T-helper 17 cell (primary cell): ENCODE results near the gene WRAP53. TPM values are rescaled to one million over a fixed set of nuclear protein-coding genes. Genes with fewer than 3 reads are reported as not detected.

Experiments used
- ATAC-seq: fragments of 150-1000 bp; cut with Tn5 transposase; 2 replicates; pipeline ENCODE4 v1.10.0; 2021; ENCODE audit warnings: mild to moderate bottlenecking, moderate library complexity
- DNase-seq, 3 donors: peaks; one replicate each; pipeline versions ENCODE4 v3.0.0 to v3.0.0-alpha.2; 2020 to 2021
- H3K9me3 ChIP-seq: one replicate; pipeline ENCODE4 v1.7.0; 2013; ENCODE audit warnings: low read length, mild to moderate bottlenecking; ENCODE audit not compliant: control insufficient read depth, poor library complexity, severe bottlenecking
- H3K27ac Mint-ChIP-seq: one replicate; pipeline ENCODE4 v1.8.0; 2022; ENCODE audit warnings: mild to moderate bottlenecking, moderate library complexity, mixed read lengths
- H3K27me3 Mint-ChIP-seq: one replicate; pipeline ENCODE4 v1.8.0; 2022; ENCODE audit warnings: mixed read lengths
- H3K36me3 Mint-ChIP-seq: one replicate; pipeline ENCODE4 v1.8.0; 2022; ENCODE audit warnings: low read depth, mixed read lengths
- H3K4me1 Mint-ChIP-seq: one replicate; pipeline ENCODE4 v1.8.0; 2022; ENCODE audit warnings: mild to moderate bottlenecking, mixed read lengths
- H3K4me3 Mint-ChIP-seq: one replicate; pipeline ENCODE4 v1.8.0; 2022; ENCODE audit warnings: mild to moderate bottlenecking, moderate library complexity, mixed read lengths
- total RNA-seq, 4 donors: library from RNA in 2 of 4; stranded (reverse) in 2 of 4; gene quantifications; one replicate each; pipeline ENCODE4 v1.2.3 and lab custom pipeline; 2022 to 2026

WRAP53 gene
- total RNA-seq, 2 donors from 2014 or later = 6.6 TPM

GRCh38 chr17:7687072-7687907 lies 987 bp upstream of the WRAP53 start, which contains the start of gene TP53:
TSS of gene TP53 (minus strand) at chr17:7687490. CDS start at chr17:7676594, 10,896 bp downstream.
- H3K9me3 ChIP-seq = no peaks in the 10 kb centered on the region
- Mint-ChIP-seq H3K27ac (peak within 1 kb of the TSS; percentile 100), H3K4me3 (peak within 1 kb of the TSS; percentile 97), H3K36me3 (peaks cover 7% of the 10 kb centered on the region), H3K27me3 (no peaks in the 10 kb centered on the region), H3K4me1 (peaks cover 37% of the 10 kb centered on the region)
- ATAC-seq (peak; percentile 60), DNase-seq (peak; percentile 71 to 79 (median 76))

GRCh38 chr17:7688808-7689316 lies 585 bp downstream of the WRAP53 start:
- DNase-seq = no peak
- peaks cover 33% of the 10 kb centered on the region for H3K4me1 Mint-ChIP-seq

GRCh38 chr17:7695586-7695985 lies 7.3 kb downstream of the WRAP53 start:
- H3K9me3 ChIP-seq = no peaks in the 10 kb centered on the region
- H3K4me1 Mint-ChIP-seq = peaks cover 2% of the 10 kb centered on the region
- peaks cover 7% of the 10 kb centered on the region for H3K27me3 Mint-ChIP-seq
- ATAC-seq = no peak
- no peak overlapping the region for H3K4me3 Mint-ChIP-seq
- DNase-seq = no peak
- H3K36me3 Mint-ChIP-seq = peaks cover 22% of the 10 kb centered on the region
- H3K27ac Mint-ChIP-seq = no peak overlapping the region

More at GRCh38 chr17:7688808-7689316, 585 bp downstream of the WRAP53 start:
- H3K4me3 Mint-ChIP-seq = peak overlapping the region; percentile 97
- ATAC-seq = no peak
- H3K9me3 ChIP-seq = no peaks in the 10 kb centered on the region
- peaks cover 13% of the 10 kb centered on the region for H3K36me3 Mint-ChIP-seq
- H3K27ac Mint-ChIP-seq = peak overlapping the region; percentile 100
- H3K27me3 Mint-ChIP-seq = no peaks in the 10 kb centered on the region

- H3K36me3 Mint-ChIP-seq = peaks cover 28% of the 10 kb centered on the region
- ATAC-seq (no peak), DNase-seq (no peak)
- H3K4me3 Mint-ChIP-seq = no peak overlapping the region
- peaks cover 2% of the 10 kb centered on the region for H3K4me1 Mint-ChIP-seq
- no peak overlapping the region for H3K27ac Mint-ChIP-seq
- peaks cover 19% of the 10 kb centered on the region for H3K27me3 Mint-ChIP-seq
- H3K9me3 ChIP-seq = no peaks in the 10 kb centered on the region
Observed at GRCh38 chr17:7697828-7698588, 9.7 kb downstream of the WRAP53 start.

DNA sequence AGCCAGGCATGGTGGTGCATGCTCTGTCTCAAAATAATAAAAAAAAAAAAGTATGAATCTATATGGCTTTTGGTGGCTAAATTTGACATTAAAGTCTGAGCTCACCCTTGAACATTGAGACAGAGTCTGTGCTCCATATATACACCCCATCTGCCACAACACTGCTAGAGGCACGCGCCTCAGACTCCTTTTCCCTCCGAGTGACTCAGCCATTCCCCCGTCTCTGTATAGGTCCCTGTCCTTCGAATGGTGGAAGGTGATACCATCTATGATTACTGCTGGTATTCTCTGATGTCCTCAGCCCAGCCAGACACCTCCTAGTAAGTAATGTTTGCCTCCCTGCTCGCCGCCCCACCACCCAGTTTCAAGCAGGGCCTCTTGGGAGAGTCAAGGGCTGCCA lies 12.2 kb downstream of the WRAP53 start:
- H3K9me3 ChIP-seq = no peaks in the 10 kb centered on the region
- Mint-ChIP-seq H3K27ac (no peak overlapping the region), H3K4me1 (peaks cover 8% of the 10 kb centered on the region), H3K27me3 (peaks cover 35% of the 10 kb centered on the region), H3K4me3 (no peak overlapping the region), H3K36me3 (peaks cover 23% of the 10 kb centered on the region)
- ATAC-seq = no peak
- DNase-seq = no peak

- Mint-ChIP-seq H3K36me3 (peaks cover 18% of the 10 kb centered on the region), H3K4me3 (no peak overlapping the region), H3K27me3 (peaks cover 43% of the 10 kb centered on the region)
Observed at GRCh38 chr17:7701681-7702080, 13.4 kb downstream of the WRAP53 start.

GRCh38 chr17:7702776-7703175 lies 14.5 kb downstream of the WRAP53 start:
- Mint-ChIP-seq H3K36me3 (peaks cover 18% of the 10 kb centered on the region), H3K4me1 (peaks cover 15% of the 10 kb centered on the region), H3K27ac (no peak overlapping the region), H3K4me3 (no peak overlapping the region), H3K27me3 (peaks cover 54% of the 10 kb centered on the region)
- ATAC-seq (no peak), DNase-seq (no peak)
- no peaks in the 10 kb centered on the region for H3K9me3 ChIP-seq

More at GRCh38 chr17:7701681-7702080, 13.4 kb downstream of the WRAP53 start:
- ATAC-seq = no peak
- Mint-ChIP-seq H3K27ac (no peak overlapping the region), H3K4me1 (peaks cover 15% of the 10 kb centered on the region)
- no peaks in the 10 kb centered on the region for H3K9me3 ChIP-seq
- no peak for DNase-seq

GRCh38 chr17:7703584-7704479 lies 15.6 kb downstream of the WRAP53 start:
- Mint-ChIP-seq H3K4me1 (peaks cover 15% of the 10 kb centered on the region), H3K4me3 (peak overlapping the region; percentile 82), H3K27me3 (peaks cover 62% of the 10 kb centered on the region), H3K36me3 (peaks cover 18% of the 10 kb centered on the region), H3K27ac (no peak overlapping the region)
- DNase-seq (no peak), ATAC-seq (peak; percentile 52)
- no peaks in the 10 kb centered on the region for H3K9me3 ChIP-seq

DNA sequence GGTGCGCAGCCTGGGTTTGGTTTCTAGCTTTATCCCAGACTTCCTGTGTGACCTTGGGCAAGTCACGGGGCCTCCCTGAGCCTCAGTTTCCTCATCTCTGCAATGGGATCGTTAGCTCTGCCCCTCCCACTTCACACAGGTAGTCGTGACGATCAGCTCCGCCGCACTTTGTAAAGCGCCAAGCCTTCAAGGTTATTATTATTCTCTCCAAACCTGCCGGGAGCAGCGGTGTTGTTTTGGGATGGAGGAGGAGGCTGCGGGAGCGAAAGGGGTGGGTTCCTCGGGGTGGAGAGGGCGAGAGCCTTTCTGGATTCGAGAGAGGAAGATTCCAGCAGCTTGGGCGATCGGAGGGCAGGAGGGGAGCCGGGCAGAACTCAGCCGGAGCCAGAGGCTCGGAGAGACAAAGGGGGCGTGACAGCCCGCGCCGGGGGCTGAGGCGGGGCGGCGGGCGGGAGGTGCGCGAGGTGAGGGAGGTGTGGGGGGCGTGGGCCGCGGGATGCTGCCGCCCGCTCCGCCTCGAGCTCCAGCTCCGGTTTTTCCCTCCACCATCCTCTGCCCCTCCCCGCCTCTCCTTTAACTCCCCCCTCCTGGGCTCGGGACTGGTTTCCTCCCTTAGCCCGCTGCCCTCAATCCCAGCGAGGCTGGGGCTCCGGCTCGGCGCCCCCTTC lies 16.5 kb downstream of the WRAP53 start, which contains the start of gene EFNB3:
Gene EFNB3, plus strand, starts transcription at position 602 of the 668 bp plus-strand sequence. CDS start 397 bp downstream, outside the sequence.
- Mint-ChIP-seq H3K4me1 (peaks cover 15% of the 10 kb centered on the region), H3K36me3 (peaks cover 18% of the 10 kb centered on the region), H3K27me3 (peaks cover 65% of the 10 kb centered on the region), H3K27ac (peak within 1 kb of the TSS; percentile 87), H3K4me3 (peak within 1 kb of the TSS; percentile 82)
- ATAC-seq = peak; percentile 35
- no peak for DNase-seq
- H3K9me3 ChIP-seq = no peaks in the 10 kb centered on the region

GRCh38 chr17:7705269-7706255 lies 17.3 kb downstream of the WRAP53 start:
- H3K27me3 Mint-ChIP-seq = peaks cover 73% of the 10 kb centered on the region
- peaks cover 20% of the 10 kb centered on the region for H3K36me3 Mint-ChIP-seq
- H3K27ac Mint-ChIP-seq = peak overlapping the region; percentile 87
- peak overlapping the region; percentile 76 for H3K4me3 Mint-ChIP-seq
- DNase-seq = no peak
- peaks cover 21% of the 10 kb centered on the region for H3K4me1 Mint-ChIP-seq
- no peaks in the 10 kb centered on the region for H3K9me3 ChIP-seq
- peak; percentile 29 for ATAC-seq

- peaks cover 25% of the 10 kb centered on the region for H3K4me1 Mint-ChIP-seq
- peak overlapping the region; percentile 41 for H3K4me3 Mint-ChIP-seq
- no peak for DNase-seq
- H3K27me3 Mint-ChIP-seq = peaks cover 80% of the 10 kb centered on the region
- no peak overlapping the region for H3K27ac Mint-ChIP-seq
- ATAC-seq = no peak
- H3K36me3 Mint-ChIP-seq = peaks cover 21% of the 10 kb centered on the region
- no peaks in the 10 kb centered on the region for H3K9me3 ChIP-seq
Observed at GRCh38 chr17:7706631-7707354, 18.5 kb downstream of the WRAP53 start.
